Memory B cell (primary cell): ENCODE data around the gene DBN1.

Source experiments
- ATAC-seq: fragments of 150-1000 bp; cut with Tn5 transposase; 2 replicates; pipeline ENCODE4 v1.10.0; 2021; ENCODE audit warnings: low read depth, mild to moderate bottlenecking, moderate library complexity
- DNase-seq, 2 donors: peaks; one replicate each; pipeline ENCODE4 v3.0.0; 2022; ENCODE audit warnings: low spot score in 2 of 2
- H3K27ac Mint-ChIP-seq: one replicate; pipeline ENCODE4 v1.8.0; 2022; ENCODE audit warnings: mild to moderate bottlenecking, moderate library complexity, mixed read lengths
- H3K27me3 Mint-ChIP-seq: one replicate; pipeline ENCODE4 v1.8.0; 2022; ENCODE audit warnings: mixed read lengths
- H3K36me3 Mint-ChIP-seq: one replicate; pipeline ENCODE4 v1.8.0; 2022; ENCODE audit warnings: mild to moderate bottlenecking, mixed read lengths
- H3K4me1 Mint-ChIP-seq: one replicate; pipeline ENCODE4 v1.8.0; 2022; ENCODE audit warnings: mixed read lengths
- H3K4me3 Mint-ChIP-seq: one replicate; pipeline ENCODE4 v1.8.0; 2022; ENCODE audit warnings: mild to moderate bottlenecking, moderate library complexity, mixed read lengths
- H3K9me3 Mint-ChIP-seq: one replicate; pipeline ENCODE4 v1.8.0; 2022; ENCODE audit warnings: mixed read lengths

DBN1 gene

DNA sequence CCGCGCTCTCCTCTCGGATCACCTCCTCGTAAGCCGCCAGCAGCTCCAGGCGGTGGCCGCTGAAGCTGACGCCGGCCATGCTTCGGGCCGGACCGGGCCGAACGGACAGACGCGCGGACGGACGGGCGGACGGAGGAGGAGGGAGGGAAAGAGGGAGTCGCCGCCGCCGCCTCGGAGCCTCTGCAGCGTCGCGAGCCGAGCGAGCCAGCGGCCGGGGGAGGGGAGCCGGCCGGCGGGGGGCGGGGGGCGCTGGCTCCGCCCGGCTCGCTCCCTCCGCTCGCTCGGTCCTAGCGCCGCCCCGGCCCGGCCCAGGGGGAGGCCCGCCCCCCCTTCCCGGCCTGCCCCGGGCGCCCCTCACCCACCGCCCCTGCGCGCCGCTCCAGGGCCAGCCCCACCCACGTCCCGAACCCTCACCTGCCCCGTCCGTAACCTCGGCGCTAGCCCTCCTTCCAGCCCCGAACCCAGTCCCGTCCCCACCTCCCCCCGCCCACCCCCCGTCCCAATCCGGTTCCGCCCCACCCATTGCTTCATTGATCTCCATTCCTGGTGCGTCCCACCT lies at the start of gene DBN1:
Gene DBN1 (minus strand): TSS at position 192 of the 559 bp plus-strand sequence. CDS start 113 bp downstream, at position 79.
- H3K4me3 Mint-ChIP-seq: peak within 1 kb of the TSS; percentile 93
- DNase-seq: no peak
- H3K4me1 Mint-ChIP-seq: peaks cover 15% of the 10 kb centered on the region

DNA sequence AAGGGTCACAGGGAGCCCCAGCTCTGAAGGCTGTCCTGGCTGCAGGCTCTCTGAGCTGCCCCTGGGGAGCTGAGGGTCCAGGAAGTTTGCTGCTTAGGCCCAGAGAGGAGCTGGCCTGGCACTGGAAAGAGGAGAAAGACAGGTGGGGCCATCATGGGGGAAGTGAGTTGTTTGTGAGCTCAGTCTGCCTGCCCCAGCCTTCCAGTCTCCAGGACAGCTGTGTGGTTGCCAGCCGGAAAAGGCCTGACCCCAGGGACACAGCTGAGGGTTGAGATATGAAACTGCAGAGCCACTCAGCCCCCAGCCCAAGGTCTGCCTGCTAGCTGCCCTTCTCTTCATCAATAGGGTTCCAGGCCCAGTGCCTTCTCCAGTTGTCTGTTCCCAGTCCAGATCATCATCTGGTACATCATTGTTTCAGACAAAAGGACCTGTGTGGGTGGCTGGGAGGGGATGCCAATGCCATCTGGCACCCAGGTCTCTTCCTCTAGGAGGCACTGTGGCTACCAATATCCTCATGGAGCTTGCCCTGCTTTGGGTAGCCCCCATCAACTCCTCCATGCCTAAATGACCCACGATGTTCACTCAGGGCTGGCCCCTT lies 47.6 kb upstream of the DBN1 start:
- Mint-ChIP-seq H3K4me3 (no peak overlapping the region), H3K9me3 (no peaks in the 10 kb centered on the region)

More for the DNA sequence above, at the start of gene DBN1:
- Mint-ChIP-seq H3K27me3 (peaks cover 8% of the 10 kb centered on the region), H3K27ac (no peak within 1 kb of the TSS), H3K36me3 (no peaks in the 10 kb centered on the region), H3K9me3 (no peaks in the 10 kb centered on the region)
- peak; percentile 37 for ATAC-seq

DNA sequence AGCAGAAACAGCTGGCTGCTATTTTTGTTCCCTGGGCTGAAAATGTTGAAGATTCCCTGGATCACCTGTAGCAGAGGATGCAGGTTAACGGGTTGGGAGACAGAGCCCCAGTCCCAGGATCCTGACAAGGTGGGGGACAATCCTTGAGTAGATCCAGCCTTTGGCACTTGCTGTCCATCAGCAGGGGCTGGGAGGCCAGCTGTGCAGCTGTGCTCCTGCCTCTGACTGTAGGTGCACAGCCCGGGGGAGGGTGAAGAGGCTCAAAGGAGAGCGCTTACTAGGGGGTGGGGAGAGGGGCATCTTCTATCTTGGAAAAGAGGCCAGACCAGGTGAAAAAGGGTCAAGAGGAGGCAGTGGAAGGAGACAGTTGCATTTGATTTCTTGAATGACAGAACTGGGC lies 46.8 kb upstream of the DBN1 start:
- DNase-seq (no peak), ATAC-seq (no peak)
- Mint-ChIP-seq H3K36me3 (peaks cover 13% of the 10 kb centered on the region), H3K27ac (peak overlapping the region; percentile 25), H3K4me3 (no peak overlapping the region), H3K9me3 (no peaks in the 10 kb centered on the region), H3K4me1 (peaks cover 34% of the 10 kb centered on the region), H3K27me3 (no peaks in the 10 kb centered on the region)

More for the DNA sequence above, 47.6 kb upstream of the DBN1 start:
- ATAC-seq: no peak
- Mint-ChIP-seq H3K27ac (peak overlapping the region; percentile 25), H3K4me1 (peaks cover 29% of the 10 kb centered on the region), H3K36me3 (peaks cover 11% of the 10 kb centered on the region), H3K27me3 (no peaks in the 10 kb centered on the region)
- DNase-seq: no peak

DNA sequence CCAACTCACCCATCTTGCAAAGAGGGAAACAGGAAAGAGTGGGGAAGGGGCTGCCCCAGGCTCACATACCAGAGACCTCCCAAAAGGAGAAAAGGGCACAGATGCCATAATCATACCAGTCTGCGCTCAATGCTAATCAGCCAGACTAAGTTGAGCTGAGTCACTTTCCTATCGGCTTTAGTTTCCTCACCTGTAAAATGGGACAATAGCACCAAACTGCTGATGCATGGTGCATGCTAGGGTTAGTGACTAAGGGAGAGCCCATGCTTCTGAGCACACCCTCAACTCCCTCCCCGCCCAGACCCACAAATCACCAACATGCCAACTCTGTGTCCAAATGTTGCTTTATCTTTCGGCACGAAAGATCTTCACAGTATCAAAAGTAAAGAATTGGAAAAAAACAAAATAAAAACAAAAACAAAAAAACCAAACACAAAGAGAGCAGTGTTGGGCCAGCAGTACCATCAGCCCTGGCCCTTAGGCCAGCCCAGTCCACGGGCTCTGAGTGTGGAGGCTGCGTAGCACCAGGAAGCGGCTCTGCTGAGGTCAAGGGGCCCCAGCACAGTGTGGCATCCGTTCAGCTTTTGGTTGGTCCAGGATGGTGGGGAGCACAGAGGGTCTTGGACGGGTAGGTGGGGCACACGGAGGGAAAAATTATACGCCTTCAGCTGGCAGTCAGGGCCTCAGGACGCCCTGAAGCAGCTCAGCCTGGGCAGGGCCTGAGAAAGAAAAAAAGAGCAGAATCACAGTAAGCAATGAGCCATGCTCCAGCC lies 46.2 kb upstream of the DBN1 start:
- H3K4me1 Mint-ChIP-seq: peaks cover 34% of the 10 kb centered on the region
- ATAC-seq: no peak

GRCh38 chr5:177516601-177517568 lies 43.5 kb upstream of the DBN1 start, which contains the start of gene DDX41:
DDX41 (minus strand) TSS chr5:177516961; CDS start chr5:177516945, 16 bp downstream.
- H3K36me3 Mint-ChIP-seq: peaks cover 24% of the 10 kb centered on the region
- ATAC-seq (peak; percentile 92), DNase-seq (peak; percentile 84 to 87)
- peak within 1 kb of the TSS; percentile 85 for H3K27ac Mint-ChIP-seq
- H3K4me3 Mint-ChIP-seq: peak within 1 kb of the TSS; percentile 89
- H3K27me3 Mint-ChIP-seq: no peaks in the 10 kb centered on the region
- H3K9me3 Mint-ChIP-seq: no peaks in the 10 kb centered on the region
- H3K4me1 Mint-ChIP-seq: peaks cover 37% of the 10 kb centered on the region

More for the DNA sequence above, 46.2 kb upstream of the DBN1 start:
- Mint-ChIP-seq H3K27ac (peak overlapping the region; percentile 25), H3K27me3 (no peaks in the 10 kb centered on the region), H3K4me3 (no peak overlapping the region), H3K9me3 (no peaks in the 10 kb centered on the region), H3K36me3 (peaks cover 13% of the 10 kb centered on the region)
- no peak for DNase-seq

- peak overlapping the region; percentile 89 for H3K4me3 Mint-ChIP-seq
- H3K9me3 Mint-ChIP-seq: no peaks in the 10 kb centered on the region
- no peak for DNase-seq
- H3K27ac Mint-ChIP-seq: peak overlapping the region; percentile 85
- peaks cover 28% of the 10 kb centered on the region for H3K36me3 Mint-ChIP-seq
- H3K4me1 Mint-ChIP-seq: peaks cover 39% of the 10 kb centered on the region
- no peaks in the 10 kb centered on the region for H3K27me3 Mint-ChIP-seq
- no peak for ATAC-seq
Observed at GRCh38 chr5:177515580-177515979, 42.1 kb upstream of the DBN1 start.

DNA sequence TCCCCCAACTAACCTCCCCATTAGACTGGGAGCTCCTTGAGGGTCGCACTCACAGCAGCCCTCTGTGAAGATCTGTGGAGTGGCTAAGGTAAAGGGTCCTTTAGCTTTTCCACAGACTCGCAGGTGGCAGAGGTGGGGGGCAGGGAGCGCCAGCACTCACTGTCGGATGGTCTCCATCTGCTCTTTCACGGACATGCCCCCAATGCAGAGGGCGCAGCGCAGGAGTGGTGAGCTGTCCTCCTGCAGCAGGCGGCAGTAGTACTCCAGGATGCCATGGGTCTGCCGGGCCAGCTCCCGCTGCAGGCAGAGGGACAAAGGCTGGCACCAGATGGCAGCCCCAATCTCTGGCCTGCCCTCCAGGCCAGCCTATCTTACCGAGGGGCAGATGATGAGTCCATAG lies 41.1 kb upstream of the DBN1 start:
- Mint-ChIP-seq H3K36me3 (peaks cover 24% of the 10 kb centered on the region), H3K4me3 (no peak overlapping the region), H3K27me3 (no peaks in the 10 kb centered on the region), H3K9me3 (no peaks in the 10 kb centered on the region), H3K4me1 (peaks cover 45% of the 10 kb centered on the region), H3K27ac (no peak overlapping the region)
- ATAC-seq (no peak), DNase-seq (no peak)

DNA sequence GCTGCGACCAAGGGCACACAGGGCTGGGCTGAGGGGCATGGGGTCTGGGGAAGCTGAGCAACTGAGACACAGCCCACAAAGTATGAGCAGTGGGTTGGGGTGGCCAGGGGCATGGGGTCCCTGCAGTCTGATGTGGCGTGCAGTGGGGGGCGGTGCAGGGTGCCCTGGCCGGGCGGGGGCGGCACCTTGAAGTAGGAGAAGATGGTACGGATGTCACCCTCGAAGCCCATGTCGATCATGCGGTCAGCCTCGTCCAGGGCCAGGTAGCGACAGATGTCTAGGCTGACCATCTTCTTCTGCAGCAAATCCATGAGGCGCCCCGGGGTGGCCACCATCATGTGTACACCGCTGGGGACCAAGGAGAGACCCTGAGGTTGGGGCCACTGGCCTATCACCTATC lies 40.1 kb upstream of the DBN1 start:
- no peak for DNase-seq
- no peak overlapping the region for H3K27ac Mint-ChIP-seq
- peaks cover 47% of the 10 kb centered on the region for H3K4me1 Mint-ChIP-seq
- no peak for ATAC-seq
- H3K4me3 Mint-ChIP-seq: no peak overlapping the region
- no peaks in the 10 kb centered on the region for H3K9me3 Mint-ChIP-seq
- H3K27me3 Mint-ChIP-seq: no peaks in the 10 kb centered on the region
- H3K36me3 Mint-ChIP-seq: peaks cover 27% of the 10 kb centered on the region

DNA sequence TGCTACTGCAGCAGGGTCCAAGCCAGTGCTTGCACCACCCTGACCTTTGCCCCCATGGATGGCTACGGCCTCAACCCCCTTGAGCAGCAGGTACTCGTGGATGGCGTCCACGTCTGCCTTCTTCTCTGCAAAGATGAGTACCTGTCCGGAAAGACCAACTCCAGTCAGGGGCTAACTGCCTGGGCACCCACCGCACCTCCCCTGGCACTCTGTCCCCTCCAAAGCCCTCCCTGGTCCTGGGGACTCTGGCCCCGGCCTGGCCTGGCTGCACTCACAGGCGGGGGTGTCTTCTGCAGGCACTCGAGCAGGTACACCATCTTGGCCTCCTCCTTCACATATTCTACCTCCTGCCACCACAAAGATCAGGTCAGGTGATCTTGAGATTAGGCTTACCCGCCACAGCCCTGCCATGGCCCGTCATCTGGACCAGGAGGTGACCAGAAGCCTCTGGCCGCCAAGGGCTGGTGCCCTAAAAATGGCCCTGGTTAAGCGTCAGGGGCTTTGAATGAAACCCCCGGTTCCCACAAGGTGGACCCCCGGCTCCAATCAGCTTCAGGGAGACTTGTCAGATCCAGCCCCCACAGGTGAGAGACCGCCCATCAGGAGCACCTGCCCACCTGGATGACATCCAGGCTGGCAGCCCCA lies 39.4 kb upstream of the DBN1 start:
- Mint-ChIP-seq H3K9me3 (no peaks in the 10 kb centered on the region), H3K36me3 (peaks cover 28% of the 10 kb centered on the region), H3K27ac (no peak overlapping the region), H3K4me1 (peaks cover 49% of the 10 kb centered on the region), H3K27me3 (no peaks in the 10 kb centered on the region), H3K4me3 (no peak overlapping the region)
- ATAC-seq (no peak), DNase-seq (no peak)

DNA sequence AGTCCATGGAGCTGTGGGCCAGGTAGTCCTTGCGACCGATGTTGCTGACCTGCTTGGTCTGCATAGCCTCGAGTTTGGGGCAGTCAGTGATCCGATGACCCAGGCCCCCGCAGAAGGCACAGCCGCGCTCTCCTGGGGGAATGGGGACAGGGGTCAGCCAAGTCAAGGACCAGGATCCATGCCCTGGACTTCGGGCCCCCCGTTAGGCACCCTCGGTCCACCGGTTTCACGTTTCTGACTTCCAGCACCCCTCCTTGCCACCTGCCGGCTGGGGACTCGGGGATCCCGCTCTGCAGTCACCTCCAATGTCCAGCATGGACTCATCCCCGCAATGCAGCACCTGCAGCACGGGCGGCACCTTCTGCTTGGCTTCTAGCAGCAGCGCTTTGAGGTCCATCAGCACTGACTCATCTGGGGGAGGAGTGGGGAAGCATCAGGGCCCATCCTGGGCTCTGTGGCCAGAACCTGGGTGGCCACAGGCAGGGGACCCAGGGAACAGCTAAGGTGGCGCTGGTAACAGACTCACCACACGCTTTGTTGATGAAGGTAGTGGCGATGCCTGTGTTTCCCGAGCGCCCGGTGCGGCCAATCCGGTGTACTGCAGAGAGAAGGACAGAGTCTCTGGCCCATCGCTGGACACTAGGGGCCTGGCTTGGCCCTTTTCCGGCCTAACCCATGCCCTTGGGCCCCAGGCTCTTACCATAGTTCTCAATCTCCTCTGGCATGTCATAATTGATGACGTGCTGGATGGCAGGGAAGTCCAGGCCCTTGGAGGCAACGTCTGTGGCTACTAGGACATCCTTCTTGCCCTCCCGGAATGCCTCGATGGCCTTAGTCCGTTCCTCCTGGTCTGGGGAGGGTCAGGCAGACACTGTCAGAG lies 38.6 kb upstream of the DBN1 start:
- H3K4me1 Mint-ChIP-seq: peaks cover 54% of the 10 kb centered on the region
- ATAC-seq (no peak), DNase-seq (no peak)
- H3K36me3 Mint-ChIP-seq: peaks cover 36% of the 10 kb centered on the region
- no peaks in the 10 kb centered on the region for H3K27me3 Mint-ChIP-seq
- H3K9me3 Mint-ChIP-seq: no peaks in the 10 kb centered on the region
- H3K4me3 Mint-ChIP-seq: no peak overlapping the region
- H3K27ac Mint-ChIP-seq: peak overlapping the region; percentile 95

DNA sequence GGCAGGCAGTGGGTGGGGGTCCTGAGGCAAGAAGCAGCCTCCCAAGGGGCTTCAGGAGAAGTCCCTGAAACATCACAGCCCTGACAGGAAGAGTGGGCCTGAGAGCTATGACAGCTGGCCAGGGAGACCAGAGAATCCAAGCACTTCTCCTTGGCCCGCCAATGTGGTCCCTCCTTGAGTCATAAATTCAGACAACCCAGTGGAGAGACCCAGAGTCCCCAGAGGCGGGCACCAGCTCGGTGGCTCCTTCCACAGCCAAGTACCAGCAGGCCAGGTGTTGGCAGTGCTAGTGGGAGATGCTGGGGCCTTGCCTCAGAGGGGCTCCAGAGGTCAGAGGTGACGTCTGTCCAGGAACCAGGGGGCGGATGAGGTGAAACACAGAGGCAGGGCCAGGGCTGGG lies 37.7 kb upstream of the DBN1 start:
- Mint-ChIP-seq H3K9me3 (no peaks in the 10 kb centered on the region), H3K4me3 (peak overlapping the region; percentile 96), H3K4me1 (peaks cover 50% of the 10 kb centered on the region), H3K36me3 (peaks cover 34% of the 10 kb centered on the region), H3K27me3 (no peaks in the 10 kb centered on the region), H3K27ac (peak overlapping the region; percentile 95)
- no peak for ATAC-seq
- DNase-seq: no peak

GRCh38 chr5:177510567-177511053 lies 37.2 kb upstream of the DBN1 start:
- Mint-ChIP-seq H3K27me3 (no peaks in the 10 kb centered on the region), H3K27ac (peak overlapping the region; percentile 95), H3K4me3 (peak overlapping the region; percentile 96), H3K9me3 (no peaks in the 10 kb centered on the region), H3K4me1 (peaks cover 45% of the 10 kb centered on the region), H3K36me3 (peaks cover 32% of the 10 kb centered on the region)
- ATAC-seq: peak; percentile 81
- peak; percentile 64 to 75 for DNase-seq
